SU-DHL-6 (cell line): Measurements from ENCODE around the gene VPS26B.

Experiments used
- H2AFZ ChIP-seq: fragments of 200-600 bp; sonication (generic); 2 replicates; pipeline ENCODE4 v1.6.1; 2014; ENCODE audit warnings: low read depth, mild to moderate bottlenecking, moderate library complexity, mixed read lengths, antibody characterized with exemption, low read length; ENCODE audit not compliant: severe bottlenecking
- H3F3A ChIP-seq: fragments of 200-600 bp; shearing (Covaris generic); 2 replicates; pipeline ENCODE4 v1.6.0; 2016; ENCODE audit warnings: antibody characterized with exemption, mild to moderate bottlenecking; ENCODE audit not compliant: insufficient read depth
- H3K27ac ChIP-seq: fragments of 200-600 bp; sonication (generic); 2 replicates; pipeline ENCODE4 v1.5.1; 2016; ENCODE audit warnings: low read depth, mild to moderate bottlenecking, low read length, moderate library complexity, mixed read lengths
- H3K27me3 ChIP-seq: fragments of 200-600 bp; sonication (generic), shearing (Covaris generic); 2 replicates; pipeline ENCODE4 v1.6.0; 2014; ENCODE audit warnings: mild to moderate bottlenecking, low read length
- H3K36me3 ChIP-seq: fragments of 200-600 bp; sonication (generic); 2 replicates; pipeline ENCODE4 v1.6.1; 2014; ENCODE audit warnings: mild to moderate bottlenecking, low read length, mixed read lengths
- H3K4me2 ChIP-seq: fragments of 300-600, 200-600 bp; shearing (Covaris generic), sonication (generic); 2 replicates; pipeline ENCODE4 v1.6.0; 2014; ENCODE audit warnings: low read length, low read depth, mild to moderate bottlenecking; ENCODE audit not compliant: poor library complexity, severe bottlenecking
- H3K4me3 ChIP-seq: fragments of 200-600 bp; sonication (generic); 2 replicates; pipeline ENCODE4 v1.5.1; 2014; ENCODE audit warnings: antibody characterized with exemption, low read length, mild to moderate bottlenecking, mixed read lengths; ENCODE audit not compliant: insufficient read depth, poor library complexity, severe bottlenecking
- H3K79me2 ChIP-seq: fragments of 200-600 bp; sonication (generic); 2 replicates; pipeline ENCODE4 v1.6.1; 2014; ENCODE audit warnings: mild to moderate bottlenecking, low read length, moderate library complexity; ENCODE audit not compliant: insufficient read depth
- H3K9ac ChIP-seq: fragments of 200-600 bp; sonication (generic); 2 replicates; pipeline ENCODE4 v1.7.0; 2014; ENCODE audit warnings: mild to moderate bottlenecking, low read length
- H3K9me2 ChIP-seq: fragments of 200-600 bp; sonication (generic); replicated peaks from 2 replicates; pipeline ENCODE4 v1.6.1; 2014; ENCODE audit warnings: low read length; ENCODE audit not compliant: insufficient read depth
- H3K9me3 ChIP-seq: fragments of 200-600 bp; sonication (generic); 2 replicates; pipeline ENCODE4 v1.6.1; 2014; ENCODE audit warnings: low read length, mixed read lengths; ENCODE audit not compliant: insufficient read depth
- H4K20me1 ChIP-seq: fragments of 200-600 bp; sonication (generic); 2 replicates; pipeline ENCODE4 v1.6.1; 2014; ENCODE audit warnings: low read depth, mild to moderate bottlenecking, antibody characterized with exemption, low read length, moderate library complexity, mixed read lengths
- CTCF ChIP-seq: fragments of 200-600 bp; sonication (generic); IDR thresholded peaks from one replicate; pipeline ENCODE4 v1.5.1; 2017; ENCODE audit warnings: antibody characterized with exemption, mild to moderate bottlenecking, low read length, moderate library complexity; ENCODE audit not compliant: insufficient read depth, poor library complexity, severe bottlenecking
- EZH2phosphoT487 ChIP-seq: fragments of 200-600 bp; sonication (generic), shearing (Covaris generic); conservative IDR thresholded peaks from 2 replicates; pipeline ENCODE4 v1.6.1; 2018; ENCODE audit warnings: mild to moderate bottlenecking, antibody characterized with exemption, low read length, moderate library complexity, mixed read lengths

VPS26B gene

DNA sequence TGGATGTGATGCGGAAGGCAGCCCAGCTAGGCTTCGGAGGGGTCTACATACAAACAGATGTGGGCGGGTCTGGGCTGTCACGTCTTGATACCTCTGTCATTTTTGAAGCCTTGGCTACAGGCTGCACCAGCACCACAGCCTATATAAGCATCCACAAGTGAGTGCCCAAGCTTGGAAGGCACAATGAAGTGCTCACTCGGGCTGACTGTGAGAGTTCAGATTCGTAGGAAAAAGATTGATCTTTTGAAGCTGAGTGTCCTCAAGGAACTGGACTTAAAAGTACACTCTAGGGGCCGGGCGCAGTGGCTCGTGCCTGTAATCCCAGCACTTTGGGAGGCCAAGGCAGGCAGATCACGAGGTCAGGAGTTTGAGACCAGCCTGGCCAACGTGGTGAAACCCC is 32.6 kb downstream of the VPS26B start:
- H3F3A ChIP-seq, result no peaks in the 10 kb centered on the region
- H3K9ac ChIP-seq, result no peak overlapping the region
- no peaks in the 10 kb centered on the region for H3K36me3 ChIP-seq
- H3K9me3 ChIP-seq, result no peaks in the 10 kb centered on the region
- H3K9me2 ChIP-seq, result no peaks in the 10 kb centered on the region
- H3K4me2 ChIP-seq, result no peak overlapping the region
- no peaks in the 10 kb centered on the region for H4K20me1 ChIP-seq
- H3K27ac ChIP-seq, result no peak overlapping the region
- H3K4me3 ChIP-seq, result no peak overlapping the region
- TF ChIP-seq CTCF (no peak), EZH2phosphoT487 (no peak)
- H3K27me3 ChIP-seq, result no peaks in the 10 kb centered on the region
- no peaks in the 10 kb centered on the region for H3K79me2 ChIP-seq
- H2AFZ ChIP-seq, result no peak overlapping the region

- Histone ChIP-seq H3K27me3 (no peaks in the 10 kb centered on the region), H3K9me3 (no peaks in the 10 kb centered on the region), H3K9ac (no peak overlapping the region), H3F3A (no peaks in the 10 kb centered on the region), H2AFZ (no peak overlapping the region), H3K4me3 (no peak overlapping the region), H3K79me2 (no peaks in the 10 kb centered on the region), H3K4me2 (no peak overlapping the region), H3K9me2 (no peaks in the 10 kb centered on the region), H3K36me3 (no peaks in the 10 kb centered on the region), H3K27ac (no peak overlapping the region), H4K20me1 (no peaks in the 10 kb centered on the region)
- TF ChIP-seq EZH2phosphoT487 (no peak), CTCF (no peak)
Measured at GRCh38 chr11:134258577-134258976, 34.1 kb downstream of the VPS26B start.

- Histone ChIP-seq H3K27ac (no peak overlapping the region), H2AFZ (no peak overlapping the region), H3K9me2 (no peaks in the 10 kb centered on the region), H3K4me2 (no peak overlapping the region), H3K36me3 (no peaks in the 10 kb centered on the region), H3K79me2 (no peaks in the 10 kb centered on the region), H3K9ac (no peak overlapping the region), H3K4me3 (no peak overlapping the region), H3K27me3 (no peaks in the 10 kb centered on the region), H4K20me1 (no peaks in the 10 kb centered on the region), H3K9me3 (no peaks in the 10 kb centered on the region), H3F3A (no peaks in the 10 kb centered on the region)
- TF ChIP-seq CTCF (no peak), EZH2phosphoT487 (no peak)
Measured at GRCh38 chr11:134260503-134260902, 36.0 kb downstream of the VPS26B start.

DNA sequence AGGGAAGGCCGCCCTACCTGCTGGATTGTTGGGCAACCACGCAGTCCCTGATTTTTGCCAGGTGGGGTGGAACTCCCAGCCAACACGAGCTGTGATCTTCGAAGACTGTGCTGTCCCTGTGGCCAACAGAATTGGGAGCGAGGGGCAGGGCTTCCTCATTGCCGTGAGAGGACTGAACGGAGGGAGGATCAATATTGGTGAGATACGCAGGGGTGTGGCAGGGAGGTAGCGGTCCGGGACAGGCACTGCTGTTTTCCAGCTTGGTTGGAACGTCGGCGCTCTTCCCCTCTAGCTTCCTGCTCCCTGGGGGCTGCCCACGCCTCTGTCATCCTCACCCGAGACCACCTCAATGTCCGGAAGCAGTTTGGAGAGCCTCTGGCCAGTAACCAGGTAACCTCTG is 36.5 kb downstream of the VPS26B start:
- H3F3A ChIP-seq, result no peaks in the 10 kb centered on the region
- H3K4me3 ChIP-seq, result no peak overlapping the region
- no peaks in the 10 kb centered on the region for H4K20me1 ChIP-seq
- H3K9me3 ChIP-seq, result no peaks in the 10 kb centered on the region
- no peaks in the 10 kb centered on the region for H3K9me2 ChIP-seq
- TF ChIP-seq CTCF (no peak), EZH2phosphoT487 (no peak)
- H3K9ac ChIP-seq, result no peak overlapping the region
- no peaks in the 10 kb centered on the region for H3K27me3 ChIP-seq
- no peaks in the 10 kb centered on the region for H3K36me3 ChIP-seq
- H3K4me2 ChIP-seq, result no peak overlapping the region
- no peaks in the 10 kb centered on the region for H3K79me2 ChIP-seq
- no peak overlapping the region for H3K27ac ChIP-seq
- no peak overlapping the region for H2AFZ ChIP-seq
